Dedifferentiated amniotic fluid mesenchymal stem cell (primary cell): ENCODE data around the gene RBM42.
"Not testable (repeated sequence)": the region's sequence is repeated elsewhere in the genome, so short reads cannot be mapped to it uniquely, and the experiment has no call there.

ENCODE experiments used
- DNase-seq: peaks from one replicate; pipeline ENCODE4 v3.0.0-alpha.2; 2016; ENCODE audit errors: extremely low spot score

The RBM42 gene

GRCh38 chr19:35628565-35629331 is at the start of gene RBM42:
TSS of gene RBM42 (plus strand) at chr19:35629036. CDS start at chr19:35629154, 118 bp downstream.
- peak; percentile 98 for DNase-seq

GRCh38 chr19:35582760-35583159 is 46.1 kb upstream of the RBM42 start:
- DNase-seq = no peak

- no peak for DNase-seq
These were observed 43.0 kb upstream of the RBM42 start, which contains the start of gene PMIS2 for GRCh38 chr19:35585848-35586247. TSS of gene PMIS2 (plus strand) at chr19:35586173. CDS start at chr19:35586260, 87 bp downstream.

GRCh38 chr19:35587321-35587720 is 41.5 kb upstream of the RBM42 start:
- DNase-seq = no peak

- DNase-seq = no peak
These were observed 38.0 kb upstream of the RBM42 start for GRCh38 chr19:35590875-35591274.

- DNase-seq = no peak
These were observed 36.6 kb upstream of the RBM42 start for GRCh38 chr19:35592226-35592625.

GRCh38 chr19:35595026-35595425 is 33.8 kb upstream of the RBM42 start:
- not testable (repeated sequence) for DNase-seq

- DNase-seq = no peak
These were observed 32.9 kb upstream of the RBM42 start for GRCh38 chr19:35595928-35596327.

GRCh38 chr19:35596366-35596999 is 32.4 kb upstream of the RBM42 start:
- no peak for DNase-seq

GRCh38 chr19:35601971-35602370 is 26.9 kb upstream of the RBM42 start:
- DNase-seq = no peak

- not testable (repeated sequence) for DNase-seq
These were observed 24.4 kb upstream of the RBM42 start for GRCh38 chr19:35604436-35604835.

- not testable (repeated sequence) for DNase-seq
These were observed 21.7 kb upstream of the RBM42 start for GRCh38 chr19:35607170-35607569.

GRCh38 chr19:35607661-35608060 is 21.2 kb upstream of the RBM42 start:
- DNase-seq = no peak

- DNase-seq = no peak
These were observed 20.6 kb upstream of the RBM42 start for GRCh38 chr19:35608251-35608650.

- DNase-seq = no peak
These were observed 18.9 kb upstream of the RBM42 start for GRCh38 chr19:35609851-35610353.

GRCh38 chr19:35612224-35612558 is 16.6 kb upstream of the RBM42 start:
- no peak for DNase-seq

GRCh38 chr19:35612559-35613321 is 16.1 kb upstream of the RBM42 start, which contains the start of gene HAUS5:
TSS of gene HAUS5 (plus strand) at chr19:35612735. CDS start at chr19:35612795, 60 bp downstream.
- peak; percentile 82 for DNase-seq

- no peak for DNase-seq
These were observed 15.3 kb upstream of the RBM42 start for GRCh38 chr19:35613574-35613973.

- no peak for DNase-seq
These were observed 13.8 kb upstream of the RBM42 start for GRCh38 chr19:35615036-35615435.

GRCh38 chr19:35618857-35619256 is 10.0 kb upstream of the RBM42 start:
- DNase-seq = no peak

GRCh38 chr19:35619290-35619923 is 9.4 kb upstream of the RBM42 start:
- no peak for DNase-seq

- DNase-seq = no peak
These were observed 8.8 kb upstream of the RBM42 start for GRCh38 chr19:35620001-35620400.
